T-helper 2 cell treated with Interferon-gamma antibody and Interleukin-4, amounts not matched to agents 5 μg/mL and 100 μg/mL, for 36 hours (primary cell): Measurements from ENCODE around the gene DNAL4.

Source experiments
- DNase-seq: peaks from one replicate; pipeline ENCODE4 v3.0.0; 2021; ENCODE audit warnings: low spot score
- H3K27ac Mint-ChIP-seq: one replicate; pipeline ENCODE4 v1.8.0; 2021; ENCODE audit warnings: mild to moderate bottlenecking, mixed read lengths
- H3K27me3 Mint-ChIP-seq: one replicate; pipeline ENCODE4 v1.8.0; 2021; ENCODE audit warnings: low read depth, mixed read lengths
- H3K36me3 Mint-ChIP-seq: one replicate; pipeline ENCODE4 v1.8.0; 2021; ENCODE audit warnings: low read depth, mixed read lengths
- H3K4me1 Mint-ChIP-seq: one replicate; pipeline ENCODE4 v1.8.0; 2021; ENCODE audit warnings: low read depth, mixed read lengths
- H3K4me3 Mint-ChIP-seq: one replicate; pipeline ENCODE4 v1.8.0; 2022; ENCODE audit warnings: mild to moderate bottlenecking, moderate library complexity, mixed read lengths
- H3K9me3 Mint-ChIP-seq: one replicate; pipeline ENCODE4 v1.8.0; 2021; ENCODE audit warnings: mixed read lengths

Gene DNAL4

GRCh38 chr22:38740116-38740723 lies 53.7 kb downstream of the DNAL4 start:
- Mint-ChIP-seq H3K27me3 (no peaks in the 10 kb centered on the region), H3K27ac (peak overlapping the region; percentile 31), H3K36me3 (peaks cover 81% of the 10 kb centered on the region), H3K4me3 (no peak overlapping the region), H3K9me3 (no peaks in the 10 kb centered on the region), H3K4me1 (peaks cover 19% of the 10 kb centered on the region)
- DNase-seq, result no peak

GRCh38 chr22:38739300-38740055 lies 54.5 kb downstream of the DNAL4 start:
- no peaks in the 10 kb centered on the region for H3K9me3 Mint-ChIP-seq
- peak overlapping the region; percentile 31 for H3K27ac Mint-ChIP-seq
- H3K4me3 Mint-ChIP-seq, result no peak overlapping the region
- H3K27me3 Mint-ChIP-seq, result no peaks in the 10 kb centered on the region
- H3K36me3 Mint-ChIP-seq, result peaks cover 80% of the 10 kb centered on the region
- no peak for DNase-seq
- peaks cover 15% of the 10 kb centered on the region for H3K4me1 Mint-ChIP-seq

GRCh38 chr22:38738475-38739070 lies 55.4 kb downstream of the DNAL4 start:
- Mint-ChIP-seq H3K9me3 (no peaks in the 10 kb centered on the region), H3K27me3 (no peaks in the 10 kb centered on the region), H3K4me1 (peaks cover 22% of the 10 kb centered on the region), H3K4me3 (no peak overlapping the region), H3K27ac (peak overlapping the region; percentile 63), H3K36me3 (peaks cover 85% of the 10 kb centered on the region)
- no peak for DNase-seq

GRCh38 chr22:38737302-38738060 lies 56.5 kb downstream of the DNAL4 start:
- H3K9me3 Mint-ChIP-seq, result no peaks in the 10 kb centered on the region
- peaks cover 27% of the 10 kb centered on the region for H3K4me1 Mint-ChIP-seq
- no peak for DNase-seq
- H3K4me3 Mint-ChIP-seq, result peak overlapping the region; percentile 5
- H3K36me3 Mint-ChIP-seq, result peaks cover 84% of the 10 kb centered on the region
- H3K27ac Mint-ChIP-seq, result peak overlapping the region; percentile 87
- H3K27me3 Mint-ChIP-seq, result no peaks in the 10 kb centered on the region

GRCh38 chr22:38736257-38736570 lies 57.7 kb downstream of the DNAL4 start:
- no peak overlapping the region for H3K4me3 Mint-ChIP-seq
- peaks cover 75% of the 10 kb centered on the region for H3K36me3 Mint-ChIP-seq

GRCh38 chr22:38735465-38736256 lies 58.3 kb downstream of the DNAL4 start:
- H3K36me3 Mint-ChIP-seq, result peaks cover 70% of the 10 kb centered on the region
- no peaks in the 10 kb centered on the region for H3K9me3 Mint-ChIP-seq
- no peak for DNase-seq
- H3K27me3 Mint-ChIP-seq, result no peaks in the 10 kb centered on the region
- H3K4me1 Mint-ChIP-seq, result peaks cover 27% of the 10 kb centered on the region
- H3K27ac Mint-ChIP-seq, result peak overlapping the region; percentile 87
- no peak overlapping the region for H3K4me3 Mint-ChIP-seq

More at GRCh38 chr22:38736257-38736570, 57.7 kb downstream of the DNAL4 start:
- peak overlapping the region; percentile 87 for H3K27ac Mint-ChIP-seq
- H3K9me3 Mint-ChIP-seq, result no peaks in the 10 kb centered on the region
- H3K27me3 Mint-ChIP-seq, result no peaks in the 10 kb centered on the region
- peaks cover 27% of the 10 kb centered on the region for H3K4me1 Mint-ChIP-seq
- DNase-seq, result no peak

GRCh38 chr22:38735126-38735464 lies 58.8 kb downstream of the DNAL4 start:
- Mint-ChIP-seq H3K27ac (peak overlapping the region; percentile 68), H3K9me3 (no peaks in the 10 kb centered on the region), H3K27me3 (no peaks in the 10 kb centered on the region), H3K36me3 (peaks cover 71% of the 10 kb centered on the region), H3K4me3 (no peak overlapping the region), H3K4me1 (peaks cover 27% of the 10 kb centered on the region)
- no peak for DNase-seq

- Mint-ChIP-seq H3K4me3 (no peak overlapping the region), H3K27ac (peak overlapping the region; percentile 64), H3K9me3 (no peaks in the 10 kb centered on the region), H3K36me3 (peaks cover 69% of the 10 kb centered on the region), H3K27me3 (no peaks in the 10 kb centered on the region), H3K4me1 (peaks cover 27% of the 10 kb centered on the region)
- DNase-seq, result no peak
Observed at GRCh38 chr22:38734421-38735100, 59.4 kb downstream of the DNAL4 start.

- DNase-seq, result no peak
Observed at GRCh38 chr22:38733724-38734381, 60.1 kb downstream of the DNAL4 start.

GRCh38 chr22:38733329-38733723 lies 60.6 kb downstream of the DNAL4 start:
- peak overlapping the region; percentile 77 for H3K27ac Mint-ChIP-seq
- peaks cover 27% of the 10 kb centered on the region for H3K4me1 Mint-ChIP-seq
- peak overlapping the region; percentile 18 for H3K4me3 Mint-ChIP-seq
- no peak for DNase-seq
- H3K27me3 Mint-ChIP-seq, result no peaks in the 10 kb centered on the region
- H3K36me3 Mint-ChIP-seq, result peaks cover 68% of the 10 kb centered on the region
- no peaks in the 10 kb centered on the region for H3K9me3 Mint-ChIP-seq

More at GRCh38 chr22:38733724-38734381, 60.1 kb downstream of the DNAL4 start:
- H3K4me3 Mint-ChIP-seq, result no peak overlapping the region
- no peaks in the 10 kb centered on the region for H3K27me3 Mint-ChIP-seq
- no peaks in the 10 kb centered on the region for H3K9me3 Mint-ChIP-seq
- peak overlapping the region; percentile 64 for H3K27ac Mint-ChIP-seq
- H3K36me3 Mint-ChIP-seq, result peaks cover 68% of the 10 kb centered on the region
- H3K4me1 Mint-ChIP-seq, result peaks cover 27% of the 10 kb centered on the region

- no peak overlapping the region for H3K4me3 Mint-ChIP-seq
- peaks cover 17% of the 10 kb centered on the region for H3K4me1 Mint-ChIP-seq
- no peaks in the 10 kb centered on the region for H3K9me3 Mint-ChIP-seq
- H3K27me3 Mint-ChIP-seq, result no peaks in the 10 kb centered on the region
- DNase-seq, result no peak
- peaks cover 63% of the 10 kb centered on the region for H3K36me3 Mint-ChIP-seq
- peak overlapping the region; percentile 55 for H3K27ac Mint-ChIP-seq
Observed at GRCh38 chr22:38732251-38732815, 61.6 kb downstream of the DNAL4 start.

- Mint-ChIP-seq H3K4me3 (no peak overlapping the region), H3K27ac (peak overlapping the region; percentile 71)
Observed at GRCh38 chr22:38731703-38732161, 62.2 kb downstream of the DNAL4 start.

More at GRCh38 chr22:38731703-38732161, 62.2 kb downstream of the DNAL4 start:
- Mint-ChIP-seq H3K9me3 (no peaks in the 10 kb centered on the region), H3K4me1 (peaks cover 13% of the 10 kb centered on the region), H3K36me3 (peaks cover 63% of the 10 kb centered on the region), H3K27me3 (no peaks in the 10 kb centered on the region)
- DNase-seq, result no peak
